ENCODE results near the gene NES.

NES gene

DNA sequence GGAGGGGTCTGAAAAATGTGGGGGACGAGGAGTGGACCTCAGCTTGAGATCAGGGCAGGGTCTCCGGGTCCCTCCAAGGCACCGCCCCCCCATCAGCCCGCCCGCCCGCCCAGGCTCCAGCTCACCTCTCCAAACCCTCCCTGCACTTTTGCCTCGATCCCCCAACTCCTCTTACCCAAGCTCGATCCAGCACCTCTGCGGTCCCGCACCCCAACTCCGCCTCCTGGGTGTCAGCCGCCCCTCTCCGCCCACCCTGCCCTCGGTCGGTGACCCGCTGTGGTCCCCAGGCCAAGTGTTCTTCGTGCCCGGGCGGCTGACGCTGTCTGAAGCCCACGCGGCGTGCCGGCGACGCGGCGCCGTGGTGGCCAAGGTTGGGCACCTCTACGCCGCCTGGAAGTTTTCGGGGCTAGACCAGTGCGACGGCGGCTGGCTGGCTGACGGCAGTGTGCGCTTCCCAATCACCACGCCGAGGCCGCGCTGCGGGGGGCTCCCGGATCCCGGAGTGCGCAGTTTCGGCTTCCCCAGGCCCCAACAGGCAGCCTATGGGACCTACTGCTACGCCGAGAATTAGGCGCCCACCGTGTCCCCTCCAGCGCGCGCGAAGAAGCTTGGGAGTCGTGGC is 52.3 kb downstream of the NES start:
- CTCF ChIA-PET, result interaction anchor here (0.8 to 13.0 kb wide), 29 partner anchors 8 to 244 kb away, joined by 3 to 409 read pairs (median 6); partner anchors contain the start of genes BCAN, CRABP2, HAPLN2 and NAXE
- TF ChIP-seq, protein P1, sequence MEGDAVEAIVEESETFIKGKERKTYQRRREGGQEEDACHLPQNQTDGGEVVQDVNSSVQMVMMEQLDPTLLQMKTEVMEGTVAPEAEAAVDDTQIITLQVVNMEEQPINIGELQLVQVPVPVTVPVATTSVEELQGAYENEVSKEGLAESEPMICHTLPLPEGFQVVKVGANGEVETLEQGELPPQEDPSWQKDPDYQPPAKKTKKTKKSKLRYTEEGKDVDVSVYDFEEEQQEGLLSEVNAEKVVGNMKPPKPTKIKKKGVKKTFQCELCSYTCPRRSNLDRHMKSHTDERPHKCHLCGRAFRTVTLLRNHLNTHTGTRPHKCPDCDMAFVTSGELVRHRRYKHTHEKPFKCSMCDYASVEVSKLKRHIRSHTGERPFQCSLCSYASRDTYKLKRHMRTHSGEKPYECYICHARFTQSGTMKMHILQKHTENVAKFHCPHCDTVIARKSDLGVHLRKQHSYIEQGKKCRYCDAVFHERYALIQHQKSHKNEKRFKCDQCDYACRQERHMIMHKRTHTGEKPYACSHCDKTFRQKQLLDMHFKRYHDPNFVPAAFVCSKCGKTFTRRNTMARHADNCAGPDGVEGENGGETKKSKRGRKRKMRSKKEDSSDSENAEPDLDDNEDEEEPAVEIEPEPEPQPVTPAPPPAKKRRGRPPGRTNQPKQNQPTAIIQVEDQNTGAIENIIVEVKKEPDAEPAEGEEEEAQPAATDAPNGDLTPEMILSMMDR (IDR thresholded peaks at IDR 0.05; ENCODE audit: insufficient read depth, low read length, missing control alignments), result no peak
- POLR2A ChIA-PET, result no interaction called here

DNA sequence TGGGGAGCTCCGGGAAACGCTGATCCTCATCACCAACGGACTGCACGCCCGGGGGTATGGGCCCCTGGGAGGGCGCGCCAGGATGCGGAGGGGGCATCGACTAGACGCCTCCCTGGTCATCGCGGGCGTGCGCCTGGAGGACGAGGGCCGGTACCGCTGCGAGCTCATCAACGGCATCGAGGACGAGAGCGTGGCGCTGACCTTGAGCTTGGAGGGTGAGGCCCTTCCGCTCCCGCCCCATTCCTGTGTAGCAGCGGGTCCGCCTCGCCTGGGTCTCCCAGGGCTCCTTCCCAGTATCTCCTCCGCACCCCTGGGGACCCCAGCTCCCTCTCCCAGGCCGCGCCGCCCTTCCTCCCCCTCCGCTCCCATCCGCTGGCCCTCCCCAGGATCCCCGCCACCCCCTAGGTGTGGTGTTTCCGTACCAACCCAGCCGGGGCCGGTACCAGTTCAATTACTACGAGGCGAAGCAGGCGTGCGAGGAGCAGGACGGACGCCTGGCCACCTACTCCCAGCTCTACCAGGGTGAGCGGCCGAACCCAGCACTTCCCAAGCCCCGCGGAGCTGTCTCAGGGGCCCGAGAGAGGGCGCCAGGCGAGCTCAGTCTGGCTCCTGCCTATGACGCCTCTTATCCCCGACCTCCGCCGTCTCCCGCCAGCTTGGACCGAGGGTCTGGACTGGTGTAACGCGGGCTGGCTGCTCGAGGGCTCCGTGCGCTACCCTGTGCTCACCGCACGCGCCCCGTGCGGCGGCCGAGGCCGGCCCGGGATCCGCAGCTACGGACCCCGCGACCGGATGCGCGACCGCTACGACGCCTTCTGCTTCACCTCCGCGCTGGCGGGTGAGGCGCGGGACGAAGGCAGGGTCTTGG is 53.0 kb downstream of the NES start:
- no peak for DNase-seq (ENCODE audit: low read depth, low spot score)
- CTCF ChIA-PET, result interaction anchor here (0.8 to 13.0 kb wide), 29 partner anchors 7 to 243 kb away, joined by 3 to 409 read pairs (median 6); partner anchors contain the start of genes BCAN, CRABP2, HAPLN2 and NAXE
- POLR2A ChIA-PET, result interaction anchor here (0.7 kb wide), 1 partner anchor 152 kb away, joined by 3 read pairs; no protein-coding TSS in a partner anchor
- peak overlapping the region; percentile 38 for H3K4me3 ChIP-seq (ENCODE audit: low read depth, low read length)
- TF ChIP-seq, protein P1 (IDR thresholded peaks at IDR 0.05; ENCODE audit: insufficient read depth, low read length, missing control alignments), result peak; percentile 57

More for the DNA sequence above, 52.3 kb downstream of the NES start:
- no peak for DNase-seq (ENCODE audit: low read depth, low spot score)
- peak overlapping the region; percentile 38 for H3K4me3 ChIP-seq (ENCODE audit: low read depth, low read length)

DNA sequence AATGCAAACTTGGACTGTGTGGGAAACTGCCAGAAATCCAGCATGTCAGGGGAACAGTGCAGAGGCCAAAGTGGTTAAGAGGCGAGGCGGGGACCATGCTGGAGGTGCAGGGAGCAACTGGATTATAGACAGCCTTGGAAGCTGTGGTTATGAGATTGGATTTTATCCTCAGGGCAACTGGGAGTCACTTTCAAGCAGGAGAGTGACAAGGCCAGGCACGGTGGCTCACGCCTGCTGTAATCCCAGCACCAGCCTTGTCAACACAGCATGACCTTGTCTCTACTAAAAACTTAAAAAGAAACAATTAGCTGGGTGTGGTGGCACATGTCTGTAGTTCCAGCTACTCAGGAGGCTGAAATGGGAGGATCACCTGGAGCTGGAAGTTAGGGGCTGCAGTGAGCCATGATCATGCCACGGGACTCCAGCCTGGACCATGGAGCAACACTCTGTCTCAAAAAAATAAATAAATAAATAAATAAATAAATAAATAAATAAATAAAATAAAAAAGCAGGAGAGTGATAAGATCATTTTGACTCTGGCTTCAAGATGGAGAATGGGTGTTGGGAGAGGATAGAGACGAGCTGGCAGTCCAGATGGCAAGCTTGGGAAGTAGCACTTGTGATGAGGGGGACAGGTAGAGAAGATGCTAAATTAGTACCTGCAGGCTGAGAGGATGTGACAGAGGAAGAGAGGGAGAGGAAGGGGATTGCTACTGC is 54.5 kb downstream of the NES start:
- DNase-seq (ENCODE audit: low read depth, low spot score), result no peak
- H3K4me3 ChIP-seq (ENCODE audit: low read depth, low read length), result no peak overlapping the region

DNA sequence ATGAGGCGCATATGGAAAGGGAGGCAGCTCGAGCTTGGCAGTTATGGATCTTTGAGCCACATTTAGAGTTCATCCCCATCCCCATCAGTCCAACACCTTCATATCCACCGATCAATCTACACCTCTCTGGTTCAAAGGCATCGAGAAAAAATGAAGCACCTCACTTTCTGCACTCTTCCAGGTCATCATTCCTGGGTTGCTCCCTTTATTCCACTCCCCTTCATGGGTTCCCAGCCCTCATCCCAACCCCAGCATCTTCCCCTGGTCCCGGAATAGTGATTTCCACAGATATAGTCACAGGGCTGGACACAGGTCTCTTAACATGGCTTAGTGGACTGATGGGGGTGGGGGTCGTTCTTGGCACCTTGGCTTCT is 57.6 kb downstream of the NES start:
- H3K4me3 ChIP-seq (ENCODE audit: low read depth, low read length), result no peak overlapping the region
- no peak for DNase-seq (ENCODE audit: low read depth, low spot score)
- TF ChIP-seq, protein P1 (IDR thresholded peaks at IDR 0.05; ENCODE audit: insufficient read depth, low read length, missing control alignments), result no peak
- ChIA-PET POLR2A (no interaction called here), CTCF (interaction anchor here (1.1 to 13.0 kb wide), 22 partner anchors 7 to 243 kb away, joined by 3 to 409 read pairs (median 6); partner anchors contain the start of genes NAXE, NES and TTC24)

More for the DNA sequence above, 54.5 kb downstream of the NES start:
- ChIA-PET POLR2A (no interaction called here), CTCF (interaction anchor here (1.4 to 13.0 kb wide), 10 partner anchors 10 to 104 kb away, joined by 3 to 409 read pairs (median 39); partner anchors contain the start of genes BCAN and NES)
- TF ChIP-seq, protein P1 (IDR thresholded peaks at IDR 0.05; ENCODE audit: insufficient read depth, low read length, missing control alignments), result no peak

DNA sequence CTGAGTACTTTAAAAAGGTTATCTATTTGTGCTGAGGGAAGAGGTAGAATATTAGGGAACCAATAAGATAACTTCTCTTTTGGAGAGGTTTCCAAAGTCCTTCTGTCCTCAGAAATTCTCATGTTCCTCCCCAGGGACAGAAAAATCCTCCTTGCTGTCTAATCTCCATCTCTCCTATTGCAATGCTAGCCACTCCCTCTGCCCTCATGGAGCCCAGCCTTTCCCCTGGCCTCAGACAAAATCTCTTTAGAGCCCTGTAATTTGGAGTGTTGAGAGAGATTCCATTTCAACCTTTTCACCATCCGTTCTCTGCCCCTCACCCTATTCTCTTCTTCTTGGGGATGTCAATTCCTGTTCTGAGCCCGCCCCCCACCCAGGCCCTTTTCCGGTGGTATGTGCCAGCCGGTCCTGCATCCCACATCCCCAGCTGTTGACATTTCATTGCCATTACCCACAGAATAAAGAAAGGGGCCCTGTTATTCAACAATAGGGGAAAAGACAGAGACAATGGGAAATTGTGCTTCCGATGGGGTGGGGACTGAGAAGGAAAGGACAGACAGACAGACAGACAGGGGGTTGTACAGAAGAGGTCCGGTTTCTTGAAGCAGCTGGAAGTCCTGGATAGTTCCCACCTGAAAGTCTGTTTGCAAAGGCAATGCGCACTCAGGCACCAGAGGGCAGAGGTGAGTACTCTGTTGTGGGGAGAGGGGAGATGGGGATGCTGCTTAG is 58.2 kb downstream of the NES start, which contains the start of gene HAPLN2:
TSS of gene HAPLN2 (plus strand) at position 563 of the 729 bp plus-strand sequence. CDS start 4,076 bp downstream, outside the sequence.
- no peak for DNase-seq (ENCODE audit: low read depth, low spot score)
- CTCF ChIA-PET, result interaction anchor here (1.1 to 13.0 kb wide), 19 partner anchors 7 to 242 kb away, joined by 3 to 409 read pairs (median 6); partner anchors contain the start of genes NES and TTC24
- no peak within 1 kb of the TSS for H3K4me3 ChIP-seq (ENCODE audit: low read depth, low read length)
- POLR2A ChIA-PET, result no interaction called here
- TF ChIP-seq, protein P1 (IDR thresholded peaks at IDR 0.05; ENCODE audit: insufficient read depth, low read length, missing control alignments), result peak; percentile 45
